ENCODE measurements around the gene IPPK. TPM values are rescaled to one million over a fixed set of nuclear protein-coding genes. Genes with fewer than 3 reads are reported as not detected.

IPPK gene
- total RNA-seq, 1 experiment from 2014 or later: 13.2 TPM

DNA sequence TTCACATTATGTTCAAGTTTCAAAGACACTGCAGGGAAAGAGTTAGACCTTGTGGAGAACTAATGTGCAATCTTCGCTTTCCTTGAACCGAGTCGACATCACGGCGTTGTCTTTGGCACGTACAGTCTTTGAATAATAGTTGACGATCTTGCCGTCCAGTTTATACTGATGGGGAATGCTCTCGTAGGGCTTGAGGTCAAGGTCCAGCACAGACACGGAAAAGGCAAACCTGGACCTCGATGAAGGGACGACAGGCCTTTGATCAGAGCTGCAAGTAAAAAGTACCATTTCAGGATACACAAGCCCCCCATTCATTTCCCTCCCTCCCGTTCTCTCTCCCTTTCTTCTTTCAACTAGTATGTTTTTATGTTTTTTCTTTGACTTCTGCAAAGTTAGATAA lies 54.1 kb downstream of the IPPK start:
- peaks cover 10% of the 10 kb centered on the region for H3K4me1 ChIP-seq (replicated peaks)
- no peaks in the 10 kb centered on the region for H3K27me3 ChIP-seq (replicated peaks)
- no peaks in the 10 kb centered on the region for H3K9me3 ChIP-seq (replicated peaks)
- H3K4me3 ChIP-seq: no peak overlapping the region
- peaks cover 53% of the 10 kb centered on the region for H3K36me3 ChIP-seq
- no peak for DNase-seq (ENCODE audit: low read depth in 1 of 2, low spot score in 2 of 2)
- H3K27ac ChIP-seq: no peak overlapping the region

DNA sequence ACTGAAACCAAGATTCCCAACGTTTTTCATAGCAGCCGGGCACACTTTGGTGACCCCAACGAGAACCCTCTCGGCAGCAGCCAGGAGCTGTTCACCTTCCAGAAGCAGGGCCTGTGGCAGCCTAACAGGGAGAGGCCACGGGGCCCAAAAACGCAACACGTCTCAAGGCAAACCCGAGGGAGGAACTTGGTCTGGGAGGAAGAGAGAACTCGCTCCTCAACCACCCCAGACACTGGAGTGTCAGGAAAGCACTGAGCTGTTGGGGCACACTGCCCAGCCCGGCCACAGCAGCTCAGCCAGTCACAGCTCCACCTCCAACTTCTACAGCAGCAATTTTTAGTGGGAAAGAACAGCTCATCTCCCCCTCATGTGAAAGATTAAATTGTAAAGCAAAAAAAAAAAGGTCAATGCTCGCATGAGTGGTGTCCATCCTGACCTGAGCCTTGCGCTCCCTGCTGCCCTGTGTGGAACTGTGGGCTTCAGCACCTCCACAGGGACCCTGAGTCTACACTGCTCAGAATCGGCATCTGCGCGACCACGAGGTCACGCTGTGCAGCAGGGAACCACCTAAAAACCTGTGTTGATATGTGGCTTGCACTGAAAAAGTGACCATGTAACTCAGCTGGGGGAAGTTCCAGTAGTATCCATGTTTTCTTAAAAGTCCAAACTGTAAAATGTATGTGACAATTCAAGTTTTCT lies 55.0 kb downstream of the IPPK start:
- Histone ChIP-seq H3K27me3 (replicated peaks) (no peaks in the 10 kb centered on the region), H3K36me3 (peaks cover 50% of the 10 kb centered on the region), H3K4me3 (no peak overlapping the region), H3K4me1 (replicated peaks) (peaks cover 1% of the 10 kb centered on the region), H3K9me3 (replicated peaks) (no peaks in the 10 kb centered on the region), H3K27ac (no peak overlapping the region)
- no peak for DNase-seq (ENCODE audit: low read depth in 1 of 2, low spot score in 2 of 2)

- Histone ChIP-seq H3K9me3 (replicated peaks) (no peaks in the 10 kb centered on the region), H3K4me1 (replicated peaks) (no peaks in the 10 kb centered on the region), H3K4me3 (no peak overlapping the region), H3K36me3 (peaks cover 42% of the 10 kb centered on the region), H3K27ac (no peak overlapping the region), H3K27me3 (replicated peaks) (no peaks in the 10 kb centered on the region)
- DNase-seq (ENCODE audit: low read depth in 1 of 2, low spot score in 2 of 2): no peak
These were observed 55.8 kb downstream of the IPPK start for GRCh38 chr9:92614123-92614510.

DNA sequence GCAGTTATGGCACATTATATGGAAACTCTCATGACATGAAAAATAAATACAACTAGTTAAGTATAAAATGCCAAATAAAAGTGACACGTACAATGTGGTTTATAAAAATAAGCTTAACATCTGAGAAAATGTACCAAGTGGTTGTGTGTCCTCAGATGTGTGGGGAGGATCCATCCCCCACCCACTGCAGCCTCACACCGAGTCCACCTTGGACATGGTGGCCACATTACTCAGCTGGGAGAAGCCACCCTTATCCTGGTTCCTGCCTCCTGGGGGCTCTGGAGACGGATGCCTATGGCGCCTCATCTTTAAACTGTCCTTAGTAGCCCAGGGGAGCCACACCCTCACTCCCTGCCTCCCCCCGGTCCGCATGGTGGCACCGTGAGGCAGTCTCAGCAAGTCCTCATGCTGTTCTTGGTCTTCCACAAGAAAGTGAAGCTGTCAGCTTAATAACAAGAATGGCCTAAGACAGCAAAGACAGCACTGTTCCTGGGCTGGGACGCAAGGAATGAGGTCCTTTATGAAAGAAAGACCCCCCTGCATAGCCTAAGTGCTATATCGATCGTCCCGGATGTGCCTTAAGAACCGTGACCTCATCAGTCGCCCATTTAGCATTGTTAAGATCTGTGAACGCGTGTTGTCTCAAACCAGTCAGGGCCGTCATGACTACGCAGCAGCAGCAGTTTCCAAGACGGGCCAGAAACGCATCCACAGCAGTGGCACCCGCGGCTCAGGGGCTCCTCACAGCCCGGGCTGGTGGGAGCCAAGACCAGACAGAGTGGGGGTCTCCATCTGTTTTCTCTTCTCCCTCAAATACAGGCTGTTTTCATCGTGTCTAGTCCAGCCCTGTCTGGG lies 56.4 kb downstream of the IPPK start:
- no peaks in the 10 kb centered on the region for H3K9me3 ChIP-seq (replicated peaks)
- no peak overlapping the region for H3K4me3 ChIP-seq
- H3K36me3 ChIP-seq: peaks cover 37% of the 10 kb centered on the region
- DNase-seq (ENCODE audit: low read depth in 1 of 2, low spot score in 2 of 2): no peak
- H3K27ac ChIP-seq: no peak overlapping the region
- H3K4me1 ChIP-seq (replicated peaks): peaks cover under 1% of the 10 kb centered on the region
- H3K27me3 ChIP-seq (replicated peaks): no peaks in the 10 kb centered on the region

- no peak overlapping the region for H3K27ac ChIP-seq
- H3K36me3 ChIP-seq: peaks cover 32% of the 10 kb centered on the region
- no peak overlapping the region for H3K4me3 ChIP-seq
- no peak for DNase-seq (ENCODE audit: low read depth in 1 of 2, low spot score in 2 of 2)
- H3K27me3 ChIP-seq (replicated peaks): no peaks in the 10 kb centered on the region
- H3K4me1 ChIP-seq (replicated peaks): peaks cover 7% of the 10 kb centered on the region
- H3K9me3 ChIP-seq (replicated peaks): no peaks in the 10 kb centered on the region
These were observed 57.1 kb downstream of the IPPK start for GRCh38 chr9:92612816-92613215.

- no peak for DNase-seq (ENCODE audit: low read depth in 1 of 2, low spot score in 2 of 2)
- Histone ChIP-seq H3K27ac (no peak overlapping the region), H3K9me3 (replicated peaks) (no peaks in the 10 kb centered on the region), H3K36me3 (peaks cover 28% of the 10 kb centered on the region), H3K4me3 (no peak overlapping the region), H3K27me3 (replicated peaks) (no peaks in the 10 kb centered on the region), H3K4me1 (replicated peaks) (peaks cover 13% of the 10 kb centered on the region)
These were observed 57.6 kb downstream of the IPPK start for GRCh38 chr9:92612292-92612691.

- H3K27ac ChIP-seq: no peak overlapping the region
These were observed 58.2 kb downstream of the IPPK start for GRCh38 chr9:92611621-92612285.

GRCh38 chr9:92610470-92611420 lies 59.2 kb downstream of the IPPK start:
- H3K27ac ChIP-seq: no peak overlapping the region
- H3K27me3 ChIP-seq (replicated peaks): no peaks in the 10 kb centered on the region
- no peak overlapping the region for H3K4me3 ChIP-seq
- H3K9me3 ChIP-seq (replicated peaks): no peaks in the 10 kb centered on the region
- no peak for DNase-seq (ENCODE audit: low read depth in 1 of 2, low spot score in 2 of 2)
- H3K36me3 ChIP-seq: peaks cover 23% of the 10 kb centered on the region; the same call in 1 of the 2 replicates
- peaks cover 16% of the 10 kb centered on the region for H3K4me1 ChIP-seq (replicated peaks)

More at GRCh38 chr9:92611621-92612285, 58.2 kb downstream of the IPPK start:
- no peak for DNase-seq (ENCODE audit: low read depth in 1 of 2, low spot score in 2 of 2)
- no peaks in the 10 kb centered on the region for H3K27me3 ChIP-seq (replicated peaks)
- no peak overlapping the region for H3K4me3 ChIP-seq
- peaks cover 16% of the 10 kb centered on the region for H3K4me1 ChIP-seq (replicated peaks)
- H3K9me3 ChIP-seq (replicated peaks): no peaks in the 10 kb centered on the region
- H3K36me3 ChIP-seq: peaks cover 23% of the 10 kb centered on the region

DNA sequence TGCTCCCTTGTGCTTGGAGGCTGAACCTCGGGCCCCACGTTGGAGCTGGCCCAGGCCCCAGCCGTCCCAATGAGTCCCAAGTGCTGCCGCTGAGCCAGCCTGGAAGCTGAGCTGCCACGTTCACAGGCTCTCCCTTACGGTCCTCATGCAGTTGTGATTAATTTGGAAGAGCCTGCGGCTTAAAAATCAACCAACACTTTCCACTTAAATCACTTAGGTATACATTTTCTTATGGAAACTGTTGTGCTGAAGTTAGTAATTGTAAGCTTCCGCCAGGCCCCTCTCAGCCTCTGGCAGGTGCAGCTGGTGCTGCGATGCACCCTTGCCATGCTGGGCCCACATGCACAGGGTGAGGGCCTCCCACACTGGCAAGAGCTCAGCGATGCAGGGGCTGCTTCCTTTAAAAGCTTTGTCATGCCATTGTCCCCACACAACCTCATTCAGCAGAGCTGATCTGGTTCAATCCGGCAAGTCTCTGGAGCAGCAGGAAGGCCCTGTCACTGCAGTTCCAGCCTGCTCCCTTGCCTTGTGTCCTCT lies 61.0 kb downstream of the IPPK start:
- Histone ChIP-seq H3K27ac (no peak overlapping the region), H3K4me3 (no peak overlapping the region), H3K9me3 (replicated peaks) (no peaks in the 10 kb centered on the region), H3K27me3 (replicated peaks) (no peaks in the 10 kb centered on the region), H3K36me3 (peaks cover 19% of the 10 kb centered on the region; the same call in 1 of the 2 replicates), H3K4me1 (replicated peaks) (peaks cover 16% of the 10 kb centered on the region)
- no peak for DNase-seq (ENCODE audit: low read depth in 1 of 2, low spot score in 2 of 2)

- H3K27ac ChIP-seq: no peak overlapping the region
- no peak overlapping the region for H3K4me3 ChIP-seq
- DNase-seq (ENCODE audit: low read depth in 1 of 2, low spot score in 2 of 2): no peak
These were observed 61.6 kb downstream of the IPPK start for GRCh38 chr9:92608241-92608908.

DNA sequence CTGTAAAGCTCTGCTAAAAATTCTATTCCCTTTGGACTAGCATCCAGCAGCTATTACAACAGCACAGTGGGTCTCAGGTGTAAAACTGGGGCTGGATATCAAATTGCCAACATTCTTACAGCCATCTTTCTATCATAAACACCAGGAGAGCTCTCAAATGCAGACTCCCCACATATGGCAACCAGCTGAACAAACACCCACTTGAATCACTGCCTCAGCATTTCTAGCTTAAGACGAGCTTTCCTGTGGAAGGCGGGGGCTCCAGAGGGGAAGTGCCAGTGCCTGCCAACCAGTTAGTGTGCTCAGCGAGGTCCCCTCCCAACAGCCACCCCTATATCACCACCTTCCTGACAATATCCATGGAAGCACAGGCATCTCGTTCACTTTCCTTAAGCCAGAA lies 62.2 kb downstream of the IPPK start:
- no peak overlapping the region for H3K27ac ChIP-seq
- peak in 1 of 2 experiments; percentile 34 for DNase-seq (ENCODE audit: low read depth in 1 of 2, low spot score in 2 of 2)
- peaks cover 9% of the 10 kb centered on the region; the same call in 1 of the 2 replicates for H3K36me3 ChIP-seq
- no peaks in the 10 kb centered on the region for H3K27me3 ChIP-seq (replicated peaks)
- H3K4me1 ChIP-seq (replicated peaks): peaks cover 16% of the 10 kb centered on the region
- H3K4me3 ChIP-seq: no peak overlapping the region
- no peaks in the 10 kb centered on the region for H3K9me3 ChIP-seq (replicated peaks)

More at GRCh38 chr9:92608241-92608908, 61.6 kb downstream of the IPPK start:
- Histone ChIP-seq H3K4me1 (replicated peaks) (peaks cover 16% of the 10 kb centered on the region), H3K9me3 (replicated peaks) (no peaks in the 10 kb centered on the region), H3K27me3 (replicated peaks) (no peaks in the 10 kb centered on the region), H3K36me3 (peaks cover 14% of the 10 kb centered on the region; the same call in 1 of the 2 replicates)

GRCh38 chr9:92607088-92607487 lies 62.8 kb downstream of the IPPK start:
- Histone ChIP-seq H3K27ac (no peak overlapping the region), H3K4me3 (no peak overlapping the region)

More at GRCh38 chr9:92607088-92607487, 62.8 kb downstream of the IPPK start:
- DNase-seq (ENCODE audit: low read depth in 1 of 2, low spot score in 2 of 2): peak in 1 of 2 experiments; percentile 23
- Histone ChIP-seq H3K36me3 (peaks cover 8% of the 10 kb centered on the region; the same call in 1 of the 2 replicates), H3K27me3 (replicated peaks) (no peaks in the 10 kb centered on the region), H3K9me3 (replicated peaks) (no peaks in the 10 kb centered on the region), H3K4me1 (replicated peaks) (peaks cover 19% of the 10 kb centered on the region)
